ENCODE data around the gene PMEPA1. TPM values are rescaled to one million over a fixed set of nuclear protein-coding genes. Genes with fewer than 3 reads are reported as not detected.

PMEPA1 gene
- total and polyA plus RNA-seq, 2 donors (not counting 3 experiments of a cell fraction or from before 2014, with no cell fraction given), result 31.6 to 33.2 TPM

GRCh38 chr20:57715268-57715904 is 5.6 kb upstream of the PMEPA1 start:
- H3K4me1 ChIP-seq (ENCODE audit: control insufficient read depth, extremely low read depth, insufficient read depth, low read length), result peaks cover 9% of the 10 kb centered on the region
- no peak for FAIRE-seq
- no peaks in the 10 kb centered on the region for H3K27me3 ChIP-seq (ENCODE audit: control insufficient read depth in 2 of 2, insufficient read depth in 2 of 2, low read length in 2 of 2)
- no peaks in the 10 kb centered on the region for H3K36me3 ChIP-seq (ENCODE audit: control insufficient read depth in 2 of 2, extremely low read depth in 1 of 2, insufficient read depth in 2 of 2, low read length in 2 of 2)
- H3K9me3 ChIP-seq (replicated peaks; ENCODE audit: control insufficient read depth, insufficient read depth, low read length), result no peaks in the 10 kb centered on the region
- no peak overlapping the region for H3K4me2 ChIP-seq (ENCODE audit: insufficient read depth, low read length)
- BruUV-seq (replicated peaks), result no TSS peak
- DNase-seq (ENCODE audit: low read depth, low spot score), result no peak
- H3K27ac ChIP-seq (ENCODE audit: insufficient read depth, low read depth, low read length), result no peak overlapping the region
- H3K9ac ChIP-seq (replicated peaks; ENCODE audit: extremely low read depth, insufficient read depth, low read length), result no peak overlapping the region
- H3K79me2 ChIP-seq (ENCODE audit: control insufficient read depth, insufficient read depth, low read length), result no peaks in the 10 kb centered on the region
- no peak for TF ChIP-seq JUN (IDR thresholded peaks at IDR 0.05; ENCODE audit: borderline replicate concordance, insufficient read depth, insufficient read length, low read depth)
- intact Hi-C loops (cut with micrococcal nuclease) (loop anchor here (10.0 kb wide), 2 partner anchors 331 to 1179 kb away; no protein-coding TSS in a partner anchor), dilution Hi-C loops (cut with MboI; ENCODE audit: extremely low pct_ligation_motif_present, low sequenced_read_pairs) (no loop called here)
- H3K9me1 ChIP-seq (replicated peaks; ENCODE audit: control insufficient read depth, extremely low read depth, insufficient read depth, low read length), result no peaks in the 10 kb centered on the region
- CTCF ChIA-PET, result interaction anchor here (1.4 kb wide), 1 partner anchor 17 kb away, joined by 5 read pairs; no protein-coding TSS in a partner anchor
- POLR2A ChIA-PET, result no interaction called here
- H4K20me1 ChIP-seq (replicated peaks; ENCODE audit: control insufficient read depth, extremely low read depth, insufficient read depth, low read length), result no peaks in the 10 kb centered on the region
- no peak overlapping the region for H3K4me3 ChIP-seq (replicated peaks in 1 of 3; ENCODE audit: insufficient read depth in 1 of 3, low read depth in 1 of 3, low read length in 3 of 3)
- no peak overlapping the region for H2AFZ ChIP-seq (ENCODE audit: low read depth, low read length)

GRCh38 chr20:57714409-57715267 is 4.8 kb upstream of the PMEPA1 start:
- no peak overlapping the region for H3K4me2 ChIP-seq (ENCODE audit: insufficient read depth, low read length)
- TF ChIP-seq POLR2A (IDR thresholded peaks at IDR 0.05; ENCODE audit: low read depth, low read length), result no peak
- no peak for TF ChIP-seq POLR2AphosphoS5 (IDR thresholded peaks at IDR 0.05; ENCODE audit: insufficient read depth, low read depth, low read length)
- TF ChIP-seq MYC (IDR thresholded peaks at IDR 0.05; ENCODE audit: low read depth, low read length), result no peak
- TF ChIP-seq JUN (IDR thresholded peaks at IDR 0.05; ENCODE audit: borderline replicate concordance, insufficient read depth, insufficient read length, low read depth), result no peak
- no peak for TF ChIP-seq GATA2 (IDR thresholded peaks at IDR 0.05; ENCODE audit: insufficient read depth, insufficient read length, low read depth, low read length)
- TF ChIP-seq MAX (IDR thresholded peaks at IDR 0.05; ENCODE audit: insufficient read depth, insufficient read length), result no peak
- TF ChIP-seq EZH2 (IDR thresholded peaks at IDR 0.05; ENCODE audit: borderline replicate concordance, low read depth, low read length, severe bottlenecking), result no peak
- no peak for TF ChIP-seq CTCF (IDR thresholded peaks at IDR 0.05; ENCODE audit: extremely low read depth in 1 of 2, insufficient read depth in 1 of 2, low read depth in 1 of 2, low read length in 2 of 2)
- no peak for TF ChIP-seq FOS (IDR thresholded peaks at IDR 0.05; ENCODE audit: borderline replicate concordance, insufficient read depth, low read length)
- no TSS peak for BruUV-seq (replicated peaks)
- no peaks in the 10 kb centered on the region for H3K27me3 ChIP-seq (ENCODE audit: control insufficient read depth in 2 of 2, insufficient read depth in 2 of 2, low read length in 2 of 2)
- ChIA-PET POLR2A (no interaction called here), CTCF (interaction anchor here (1.4 kb wide), 1 partner anchor 16 kb away, joined by 5 read pairs; no protein-coding TSS in a partner anchor)
- H3K79me2 ChIP-seq (ENCODE audit: control insufficient read depth, insufficient read depth, low read length), result no peaks in the 10 kb centered on the region
- H3K27ac ChIP-seq (ENCODE audit: insufficient read depth, low read depth, low read length), result no peak overlapping the region
- no peak for FAIRE-seq
- no peak overlapping the region for H3K4me3 ChIP-seq (replicated peaks in 1 of 3; ENCODE audit: insufficient read depth in 1 of 3, low read depth in 1 of 3, low read length in 3 of 3)
- no peaks in the 10 kb centered on the region for H4K20me1 ChIP-seq (replicated peaks; ENCODE audit: control insufficient read depth, extremely low read depth, insufficient read depth, low read length)
- DNase-seq (ENCODE audit: low read depth, low spot score), result no peak
- peaks cover 9% of the 10 kb centered on the region for H3K4me1 ChIP-seq (ENCODE audit: control insufficient read depth, extremely low read depth, insufficient read depth, low read length)
- H3K9me3 ChIP-seq (replicated peaks; ENCODE audit: control insufficient read depth, insufficient read depth, low read length), result no peaks in the 10 kb centered on the region
- H3K9me1 ChIP-seq (replicated peaks; ENCODE audit: control insufficient read depth, extremely low read depth, insufficient read depth, low read length), result no peaks in the 10 kb centered on the region
- dilution Hi-C loops (cut with MboI; ENCODE audit: extremely low pct_ligation_motif_present, low sequenced_read_pairs), result no loop called here
- H3K36me3 ChIP-seq (ENCODE audit: control insufficient read depth in 2 of 2, extremely low read depth in 1 of 2, insufficient read depth in 2 of 2, low read length in 2 of 2), result no peaks in the 10 kb centered on the region
- H2AFZ ChIP-seq (ENCODE audit: low read depth, low read length), result no peak overlapping the region
- no peak overlapping the region for H3K9ac ChIP-seq (replicated peaks; ENCODE audit: extremely low read depth, insufficient read depth, low read length)
- intact Hi-C loops (cut with micrococcal nuclease), result loop anchor here (10.0 kb wide), 2 partner anchors 330 to 1180 kb away; no protein-coding TSS in a partner anchor

All from endothelial cell of umbilical vein (primary cell).